SU-DHL-6 (cell line): ENCODE data around the gene NOX5.

Experiments
- H2AFZ ChIP-seq: fragments of 200-600 bp; sonication (generic); 2 replicates; pipeline ENCODE4 v1.6.1; 2014; ENCODE audit warnings: low read depth, mild to moderate bottlenecking, moderate library complexity, mixed read lengths, antibody characterized with exemption, low read length; ENCODE audit not compliant: severe bottlenecking
- H3F3A ChIP-seq: fragments of 200-600 bp; shearing (Covaris generic); 2 replicates; pipeline ENCODE4 v1.6.0; 2016; ENCODE audit warnings: antibody characterized with exemption, mild to moderate bottlenecking; ENCODE audit not compliant: insufficient read depth
- H3K27ac ChIP-seq: fragments of 200-600 bp; sonication (generic); 2 replicates; pipeline ENCODE4 v1.5.1; 2016; ENCODE audit warnings: low read depth, mild to moderate bottlenecking, low read length, moderate library complexity, mixed read lengths
- H3K27me3 ChIP-seq: fragments of 200-600 bp; sonication (generic), shearing (Covaris generic); 2 replicates; pipeline ENCODE4 v1.6.0; 2014; ENCODE audit warnings: mild to moderate bottlenecking, low read length
- H3K36me3 ChIP-seq: fragments of 200-600 bp; sonication (generic); 2 replicates; pipeline ENCODE4 v1.6.1; 2014; ENCODE audit warnings: mild to moderate bottlenecking, low read length, mixed read lengths
- H3K4me2 ChIP-seq: fragments of 300-600, 200-600 bp; shearing (Covaris generic), sonication (generic); 2 replicates; pipeline ENCODE4 v1.6.0; 2014; ENCODE audit warnings: low read length, low read depth, mild to moderate bottlenecking; ENCODE audit not compliant: poor library complexity, severe bottlenecking
- H3K4me3 ChIP-seq: fragments of 200-600 bp; sonication (generic); 2 replicates; pipeline ENCODE4 v1.5.1; 2014; ENCODE audit warnings: antibody characterized with exemption, low read length, mild to moderate bottlenecking, mixed read lengths; ENCODE audit not compliant: insufficient read depth, poor library complexity, severe bottlenecking
- H3K79me2 ChIP-seq: fragments of 200-600 bp; sonication (generic); 2 replicates; pipeline ENCODE4 v1.6.1; 2014; ENCODE audit warnings: mild to moderate bottlenecking, low read length, moderate library complexity; ENCODE audit not compliant: insufficient read depth
- H3K9ac ChIP-seq: fragments of 200-600 bp; sonication (generic); 2 replicates; pipeline ENCODE4 v1.7.0; 2014; ENCODE audit warnings: mild to moderate bottlenecking, low read length
- H3K9me2 ChIP-seq: fragments of 200-600 bp; sonication (generic); replicated peaks from 2 replicates; pipeline ENCODE4 v1.6.1; 2014; ENCODE audit warnings: low read length; ENCODE audit not compliant: insufficient read depth
- H3K9me3 ChIP-seq: fragments of 200-600 bp; sonication (generic); 2 replicates; pipeline ENCODE4 v1.6.1; 2014; ENCODE audit warnings: low read length, mixed read lengths; ENCODE audit not compliant: insufficient read depth
- H4K20me1 ChIP-seq: fragments of 200-600 bp; sonication (generic); 2 replicates; pipeline ENCODE4 v1.6.1; 2014; ENCODE audit warnings: low read depth, mild to moderate bottlenecking, antibody characterized with exemption, low read length, moderate library complexity, mixed read lengths
- EZH2phosphoT487 ChIP-seq: fragments of 200-600 bp; sonication (generic), shearing (Covaris generic); conservative IDR thresholded peaks from 2 replicates; pipeline ENCODE4 v1.6.1; 2018; ENCODE audit warnings: mild to moderate bottlenecking, antibody characterized with exemption, low read length, moderate library complexity, mixed read lengths
- TF ChIP-seq, protein P1 (sequence below): fragments of 200-600 bp; sonication (generic); IDR thresholded peaks from one replicate; pipeline ENCODE4 v1.5.1; 2017; ENCODE audit warnings: antibody characterized with exemption, mild to moderate bottlenecking, low read length, moderate library complexity; ENCODE audit not compliant: insufficient read depth, poor library complexity, severe bottlenecking

NOX5 gene

GRCh38 chr15:69076756-69077155, 62.3 kb downstream of the NOX5 start:
- H3K27ac ChIP-seq = no peak overlapping the region
- no peaks in the 10 kb centered on the region for H3K36me3 ChIP-seq
- no peaks in the 10 kb centered on the region for H3K9me2 ChIP-seq
- H3K4me3 ChIP-seq = no peak overlapping the region
- no peaks in the 10 kb centered on the region for H3K9me3 ChIP-seq
- H3F3A ChIP-seq = no peaks in the 10 kb centered on the region
- H4K20me1 ChIP-seq = no peaks in the 10 kb centered on the region
- TF ChIP-seq EZH2phosphoT487 = no peak
- TF ChIP-seq, protein P1, sequence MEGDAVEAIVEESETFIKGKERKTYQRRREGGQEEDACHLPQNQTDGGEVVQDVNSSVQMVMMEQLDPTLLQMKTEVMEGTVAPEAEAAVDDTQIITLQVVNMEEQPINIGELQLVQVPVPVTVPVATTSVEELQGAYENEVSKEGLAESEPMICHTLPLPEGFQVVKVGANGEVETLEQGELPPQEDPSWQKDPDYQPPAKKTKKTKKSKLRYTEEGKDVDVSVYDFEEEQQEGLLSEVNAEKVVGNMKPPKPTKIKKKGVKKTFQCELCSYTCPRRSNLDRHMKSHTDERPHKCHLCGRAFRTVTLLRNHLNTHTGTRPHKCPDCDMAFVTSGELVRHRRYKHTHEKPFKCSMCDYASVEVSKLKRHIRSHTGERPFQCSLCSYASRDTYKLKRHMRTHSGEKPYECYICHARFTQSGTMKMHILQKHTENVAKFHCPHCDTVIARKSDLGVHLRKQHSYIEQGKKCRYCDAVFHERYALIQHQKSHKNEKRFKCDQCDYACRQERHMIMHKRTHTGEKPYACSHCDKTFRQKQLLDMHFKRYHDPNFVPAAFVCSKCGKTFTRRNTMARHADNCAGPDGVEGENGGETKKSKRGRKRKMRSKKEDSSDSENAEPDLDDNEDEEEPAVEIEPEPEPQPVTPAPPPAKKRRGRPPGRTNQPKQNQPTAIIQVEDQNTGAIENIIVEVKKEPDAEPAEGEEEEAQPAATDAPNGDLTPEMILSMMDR = no peak
- no peaks in the 10 kb centered on the region for H3K79me2 ChIP-seq
- no peak overlapping the region for H2AFZ ChIP-seq
- H3K4me2 ChIP-seq = no peak overlapping the region
- no peak overlapping the region for H3K9ac ChIP-seq
- H3K27me3 ChIP-seq = no peaks in the 10 kb centered on the region

DNA sequence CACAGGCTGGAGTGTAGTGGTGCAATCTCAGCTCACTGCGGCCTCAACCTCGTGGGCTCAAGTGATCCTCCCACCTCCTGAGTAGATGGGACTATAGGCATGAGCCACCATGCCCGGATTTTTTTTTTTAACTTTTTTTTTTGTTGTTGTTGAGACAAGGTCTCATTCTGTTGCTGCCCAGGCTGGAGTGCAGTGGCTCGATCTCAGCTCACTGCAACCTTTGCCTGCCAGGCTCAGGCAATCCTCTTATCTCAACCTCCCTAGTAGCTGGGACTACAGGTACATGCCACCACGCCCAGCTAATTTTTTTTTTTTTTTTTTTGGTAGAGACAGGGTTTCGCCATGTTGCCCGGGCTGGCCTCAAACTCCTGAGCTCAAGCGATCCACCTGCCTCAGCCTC, 64.1 kb downstream of the NOX5 start:
- no peak overlapping the region for H2AFZ ChIP-seq
- no peaks in the 10 kb centered on the region for H3K27me3 ChIP-seq
- H3K9me2 ChIP-seq = no peaks in the 10 kb centered on the region
- no peaks in the 10 kb centered on the region for H3F3A ChIP-seq
- H3K4me3 ChIP-seq = no peak overlapping the region
- TF ChIP-seq, protein P1 = no peak
- TF ChIP-seq EZH2phosphoT487 = no peak
- H3K79me2 ChIP-seq = no peaks in the 10 kb centered on the region
- H3K36me3 ChIP-seq = no peaks in the 10 kb centered on the region
- H4K20me1 ChIP-seq = no peaks in the 10 kb centered on the region
- no peak overlapping the region for H3K9ac ChIP-seq
- no peak overlapping the region for H3K27ac ChIP-seq
- no peak overlapping the region for H3K4me2 ChIP-seq
- H3K9me3 ChIP-seq = no peaks in the 10 kb centered on the region

DNA sequence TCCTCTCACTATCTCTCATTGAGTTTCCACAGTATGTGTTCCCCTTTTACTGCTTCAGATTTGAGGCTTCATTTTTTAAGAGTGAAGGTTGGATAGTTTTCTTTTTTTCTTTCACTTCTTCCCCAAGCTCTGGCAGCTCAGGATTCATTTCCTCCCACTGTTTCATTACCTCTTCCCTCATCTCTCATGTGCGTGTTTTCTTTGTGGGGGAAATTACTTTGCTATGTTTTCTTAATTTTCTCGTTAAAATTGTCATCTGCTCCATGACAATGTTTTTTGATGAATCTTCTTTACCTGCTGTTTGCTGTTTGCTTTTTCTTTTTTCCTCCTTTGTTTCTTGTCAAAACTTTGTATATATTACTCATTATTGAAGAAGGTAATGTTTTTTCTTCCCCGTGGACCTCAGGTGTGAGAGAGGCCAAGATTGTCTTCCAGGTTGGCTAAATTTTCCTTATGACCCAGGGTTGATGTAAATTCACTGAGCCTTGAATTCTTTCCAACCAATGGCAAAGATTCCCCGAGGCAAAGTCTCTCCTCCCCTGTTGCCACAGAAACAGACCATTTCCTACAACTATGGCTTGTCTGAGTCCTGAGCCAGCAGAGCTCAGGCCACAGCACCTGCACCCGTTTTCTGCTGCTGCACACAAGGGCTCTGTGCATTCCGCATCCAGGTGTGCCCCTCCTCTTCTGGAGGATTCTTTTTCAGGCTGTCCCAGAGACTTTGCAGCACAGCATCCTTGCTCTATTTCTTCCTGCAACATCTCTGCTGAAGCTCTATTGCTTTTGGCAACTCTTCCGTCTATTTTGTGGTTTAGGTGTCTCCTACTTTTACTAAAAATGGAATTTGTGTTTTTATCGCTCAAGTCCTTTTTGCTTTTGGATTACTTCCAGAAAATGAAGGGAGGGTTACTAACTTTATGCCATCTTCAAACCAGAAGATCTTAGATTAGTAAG, 66.1 kb downstream of the NOX5 start:
- Histone ChIP-seq H3K27ac (no peak overlapping the region), H3F3A (no peaks in the 10 kb centered on the region), H3K27me3 (no peaks in the 10 kb centered on the region), H3K9me2 (no peaks in the 10 kb centered on the region), H4K20me1 (no peaks in the 10 kb centered on the region), H3K4me3 (no peak overlapping the region), H3K36me3 (no peaks in the 10 kb centered on the region), H2AFZ (no peak overlapping the region), H3K79me2 (no peaks in the 10 kb centered on the region), H3K4me2 (no peak overlapping the region), H3K9ac (no peak overlapping the region), H3K9me3 (no peaks in the 10 kb centered on the region)
- TF ChIP-seq, protein P1 = no peak
- no peak for TF ChIP-seq EZH2phosphoT487
